Rectal smooth muscle tissue (tissue), 1 donor: ENCODE results near the gene WNT10A.
"Not testable (repeated sequence)": the region's sequence is repeated elsewhere in the genome, so short reads cannot be mapped to it uniquely, and the experiment has no call there.

ENCODE experiments used
- H3K27ac ChIP-seq: one replicate; pipeline ENCODE4 v1.7.0; 2013; ENCODE audit warnings: low read depth, low read length, inconsistent platforms
- H3K27me3 ChIP-seq: one replicate; pipeline ENCODE4 v1.7.0; 2013; ENCODE audit warnings: low read length; ENCODE audit not compliant: control insufficient read depth, insufficient read depth
- H3K36me3 ChIP-seq: one replicate; pipeline ENCODE4 v1.7.0; 2013; ENCODE audit warnings: low read length; ENCODE audit not compliant: control insufficient read depth, insufficient read depth
- H3K4me1 ChIP-seq: one replicate; pipeline ENCODE4 v1.7.0; 2013; ENCODE audit warnings: low read length; ENCODE audit not compliant: control insufficient read depth, insufficient read depth
- H3K4me3 ChIP-seq: one replicate; pipeline ENCODE4 v1.7.0; 2013; ENCODE audit warnings: low read length
- H3K9ac ChIP-seq: one replicate; pipeline ENCODE4 v1.7.0; 2013; ENCODE audit warnings: low read length

WNT10A gene

GRCh38 chr2:218880102-218880858 lies at the start of gene WNT10A:
TSS of gene WNT10A (plus strand) at chr2:218880852. CDS start at chr2:218880996, 144 bp downstream.
- H3K4me3 ChIP-seq, result peak within 1 kb of the TSS; percentile 40
- H3K4me1 ChIP-seq, result no peaks in the 10 kb centered on the region
- H3K9ac ChIP-seq, result no peak within 1 kb of the TSS
- no peak within 1 kb of the TSS for H3K27ac ChIP-seq
- H3K36me3 ChIP-seq, result no peaks in the 10 kb centered on the region
- peaks cover 49% of the 10 kb centered on the region for H3K27me3 ChIP-seq

GRCh38 chr2:218831378-218831990 lies 49.2 kb upstream of the WNT10A start, which contains the start of gene PRKAG3:
TSS of gene PRKAG3 (minus strand) at chr2:218831803.
- no peak within 1 kb of the TSS for H3K9ac ChIP-seq
- no peaks in the 10 kb centered on the region for H3K36me3 ChIP-seq
- H3K27me3 ChIP-seq, result peaks cover 12% of the 10 kb centered on the region
- H3K27ac ChIP-seq, result no peak within 1 kb of the TSS
- no peaks in the 10 kb centered on the region for H3K4me1 ChIP-seq
- no peak within 1 kb of the TSS for H3K4me3 ChIP-seq

- no peak overlapping the region for H3K4me3 ChIP-seq
- H3K27me3 ChIP-seq, result peaks cover 12% of the 10 kb centered on the region
- no peaks in the 10 kb centered on the region for H3K4me1 ChIP-seq
- H3K27ac ChIP-seq, result no peak overlapping the region
- no peaks in the 10 kb centered on the region for H3K36me3 ChIP-seq
- H3K9ac ChIP-seq, result no peak overlapping the region
These were observed 48.6 kb upstream of the WNT10A start for GRCh38 chr2:218832081-218832480.

- Histone ChIP-seq H3K4me1 (no peaks in the 10 kb centered on the region), H3K9ac (no peak overlapping the region), H3K27ac (no peak overlapping the region), H3K4me3 (no peak overlapping the region), H3K27me3 (peaks cover 12% of the 10 kb centered on the region), H3K36me3 (no peaks in the 10 kb centered on the region)
These were observed 48.1 kb upstream of the WNT10A start for GRCh38 chr2:218832520-218832919.

GRCh38 chr2:218833023-218833609 lies 47.5 kb upstream of the WNT10A start:
- Histone ChIP-seq H3K27ac (no peak overlapping the region), H3K27me3 (peaks cover 12% of the 10 kb centered on the region), H3K36me3 (no peaks in the 10 kb centered on the region), H3K4me3 (no peak overlapping the region), H3K9ac (no peak overlapping the region), H3K4me1 (no peaks in the 10 kb centered on the region)

- Histone ChIP-seq H3K27me3 (peaks cover 12% of the 10 kb centered on the region), H3K9ac (no peak overlapping the region), H3K36me3 (no peaks in the 10 kb centered on the region), H3K4me1 (no peaks in the 10 kb centered on the region), H3K4me3 (no peak overlapping the region), H3K27ac (no peak overlapping the region)
These were observed 46.0 kb upstream of the WNT10A start for GRCh38 chr2:218834685-218835084.

- H3K36me3 ChIP-seq, result no peaks in the 10 kb centered on the region
- peaks cover 5% of the 10 kb centered on the region for H3K27me3 ChIP-seq
- no peak overlapping the region for H3K9ac ChIP-seq
- no peaks in the 10 kb centered on the region for H3K4me1 ChIP-seq
- H3K27ac ChIP-seq, result no peak overlapping the region
- no peak overlapping the region for H3K4me3 ChIP-seq
These were observed 43.2 kb upstream of the WNT10A start for GRCh38 chr2:218837495-218837894.

- H3K4me3 ChIP-seq, result no peak overlapping the region
- no peak overlapping the region for H3K27ac ChIP-seq
- no peaks in the 10 kb centered on the region for H3K27me3 ChIP-seq
- H3K9ac ChIP-seq, result no peak overlapping the region
- H3K4me1 ChIP-seq, result no peaks in the 10 kb centered on the region
- H3K36me3 ChIP-seq, result no peaks in the 10 kb centered on the region
These were observed 41.2 kb upstream of the WNT10A start for GRCh38 chr2:218839430-218839829.

GRCh38 chr2:218839888-218840287 lies 40.8 kb upstream of the WNT10A start:
- no peaks in the 10 kb centered on the region for H3K4me1 ChIP-seq
- H3K9ac ChIP-seq, result no peak overlapping the region
- no peaks in the 10 kb centered on the region for H3K27me3 ChIP-seq
- H3K36me3 ChIP-seq, result no peaks in the 10 kb centered on the region
- no peak overlapping the region for H3K4me3 ChIP-seq
- no peak overlapping the region for H3K27ac ChIP-seq

- H3K9ac ChIP-seq, H3K27me3 ChIP-seq, H3K36me3 ChIP-seq, H3K27ac ChIP-seq, H3K4me1 ChIP-seq, H3K4me3 ChIP-seq: not testable (repeated sequence)
These were observed 36.3 kb upstream of the WNT10A start for GRCh38 chr2:218844334-218844733.

GRCh38 chr2:218846963-218847362 lies 33.7 kb upstream of the WNT10A start:
- not testable (repeated sequence) for H3K36me3 ChIP-seq, H3K4me1 ChIP-seq, H3K4me3 ChIP-seq, H3K27ac ChIP-seq, H3K9ac ChIP-seq, H3K27me3 ChIP-seq

- peaks cover 9% of the 10 kb centered on the region for H3K27me3 ChIP-seq
- H3K4me3 ChIP-seq, result no peak overlapping the region
- H3K4me1 ChIP-seq, result no peaks in the 10 kb centered on the region
- no peaks in the 10 kb centered on the region for H3K36me3 ChIP-seq
- H3K9ac ChIP-seq, result no peak overlapping the region
- H3K27ac ChIP-seq, result no peak overlapping the region
These were observed 30.9 kb upstream of the WNT10A start for GRCh38 chr2:218849721-218850120.
